Hepatic stellate cell (primary cell): ENCODE results near the gene PAX2.

Experiments used
- DNase-seq: peaks from one replicate; pipeline ENCODE4 v3.0.0; 2011; ENCODE audit warnings: low spot score

PAX2 gene

DNA sequence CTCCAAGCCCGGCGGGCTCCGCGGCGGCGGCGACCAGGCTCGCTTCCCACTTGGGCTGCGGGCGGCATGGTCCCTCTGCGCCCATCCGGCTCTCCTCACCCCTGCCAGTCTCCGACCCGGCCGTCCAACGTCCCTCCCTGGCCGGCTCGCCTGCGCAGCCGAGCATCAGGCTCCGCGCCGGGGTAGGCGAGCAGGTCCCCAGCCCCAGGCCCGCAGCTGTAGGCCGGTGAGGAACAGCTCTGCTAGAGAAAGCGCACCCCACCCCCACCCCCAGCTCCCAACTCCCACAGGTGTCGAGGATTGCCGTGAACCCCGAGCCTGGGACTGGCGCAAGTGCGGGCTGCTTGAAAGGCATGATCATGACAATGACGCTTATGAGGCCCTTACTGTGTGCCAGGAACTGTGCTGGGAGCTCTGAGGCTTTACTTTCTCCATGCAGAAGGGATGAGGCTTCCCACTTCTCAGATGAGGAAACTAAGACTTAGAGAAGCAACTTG lies 20.8 kb upstream of the PAX2 start:
- DNase-seq, result no peak

DNA sequence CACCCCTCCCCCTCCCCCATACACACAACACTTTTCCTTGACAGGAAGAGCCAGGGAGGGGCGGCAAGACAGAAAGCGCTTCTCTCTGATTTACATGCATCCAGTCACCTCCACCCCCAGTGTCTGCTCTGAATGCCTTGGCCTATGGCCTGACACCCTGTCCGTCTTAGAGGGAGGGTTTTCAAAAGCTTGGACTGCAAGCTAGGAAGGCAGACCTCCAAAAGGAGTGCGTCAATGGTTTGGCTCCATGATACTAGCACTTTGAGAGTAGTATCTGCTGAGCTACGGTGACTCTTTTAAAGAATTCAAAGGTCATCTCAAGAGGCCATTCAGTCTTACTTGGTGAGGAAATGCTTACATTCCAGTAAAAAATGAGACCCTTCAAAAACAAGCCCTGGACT lies 20.3 kb upstream of the PAX2 start:
- no peak for DNase-seq

DNA sequence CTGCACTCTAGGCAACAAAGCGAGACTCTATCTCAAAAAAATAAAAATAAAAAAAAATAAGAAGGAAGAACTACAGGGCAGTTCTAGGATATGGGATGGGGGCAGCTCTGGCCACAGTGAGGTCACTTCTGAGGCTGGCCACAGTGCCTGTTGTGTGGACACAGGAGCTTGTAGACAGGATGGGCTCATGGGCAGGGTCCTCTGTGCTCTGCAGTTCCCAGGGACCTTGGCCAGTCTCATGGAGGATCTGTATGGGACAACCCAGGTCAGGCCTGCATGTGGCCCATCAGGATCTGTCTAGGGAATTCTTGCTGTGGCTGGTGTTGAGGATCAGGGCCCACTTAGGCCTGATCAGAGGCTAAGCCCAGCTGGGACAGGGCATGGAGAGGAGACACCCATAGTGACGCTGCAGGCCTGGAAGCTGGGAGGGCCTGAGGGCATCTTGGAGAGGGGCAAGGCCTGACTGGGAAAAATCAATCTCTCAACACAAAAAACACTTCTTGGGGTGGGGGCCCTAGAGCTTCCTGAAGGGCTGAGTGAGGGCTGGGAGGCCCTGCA lies 19.4 kb upstream of the PAX2 start:
- no peak for DNase-seq

DNA sequence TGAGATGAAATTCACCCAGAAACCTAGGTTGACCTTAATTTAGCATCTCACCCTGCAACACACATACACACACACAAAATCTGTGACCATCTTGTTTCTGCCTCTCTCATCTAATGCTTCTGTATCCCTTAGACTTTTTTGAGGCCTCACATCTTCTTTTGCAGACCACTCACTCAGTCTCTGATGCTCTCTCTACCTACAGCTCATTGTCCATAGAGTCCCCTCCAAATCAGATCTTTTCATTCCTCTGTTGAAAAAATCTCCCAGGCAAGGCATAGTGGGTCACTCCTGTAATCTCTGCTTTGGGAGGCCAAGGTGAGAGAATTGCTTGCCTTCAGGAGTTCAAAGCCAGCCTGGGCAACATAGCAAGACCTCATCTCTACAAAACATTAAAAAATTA lies 17.6 kb upstream of the PAX2 start:
- no peak for DNase-seq

DNA sequence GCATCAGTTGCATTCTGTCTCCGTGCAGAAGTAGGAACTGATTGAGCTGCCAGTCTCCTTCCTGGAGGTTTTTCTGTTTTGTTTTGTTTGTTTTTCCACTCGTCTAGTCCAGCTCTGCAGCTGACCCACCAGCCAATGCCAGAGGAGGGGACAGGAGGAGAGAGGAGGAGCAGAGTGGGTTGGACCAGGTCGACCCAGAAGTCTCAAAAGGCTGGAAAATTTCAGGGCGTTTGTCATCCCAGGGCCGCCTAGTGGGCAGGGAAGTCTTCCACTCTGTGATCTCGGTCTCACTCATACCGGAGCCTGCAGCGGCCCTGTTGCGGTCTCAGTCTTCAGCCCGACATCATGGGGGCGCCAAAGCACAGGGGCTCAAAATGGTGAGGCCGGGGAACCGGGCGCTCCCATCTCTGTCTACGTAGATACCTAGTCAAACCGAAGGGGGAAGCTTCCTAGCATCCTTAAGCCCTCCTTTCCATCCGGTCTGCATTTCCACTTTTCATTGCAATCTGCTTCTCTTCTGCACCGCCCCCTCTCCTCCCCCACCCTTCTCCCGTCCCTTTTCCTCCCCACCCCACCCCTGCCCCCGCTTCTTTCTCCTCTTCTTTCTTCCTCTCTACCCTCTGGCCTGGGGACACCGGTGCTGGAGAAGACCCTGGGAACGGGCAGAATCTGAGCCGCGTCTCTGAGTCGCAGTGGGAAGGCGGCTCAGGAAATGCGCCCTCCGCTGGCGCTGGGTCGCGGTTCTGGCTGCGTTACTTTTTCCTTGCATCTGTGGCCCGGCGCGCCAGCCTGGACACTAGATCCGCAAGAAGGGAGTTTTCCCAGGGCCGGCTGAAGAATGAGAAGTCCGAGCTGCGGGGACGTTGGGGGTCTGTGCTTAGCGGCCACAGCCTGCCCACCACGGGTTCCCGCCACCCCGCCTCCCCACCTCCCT lies 16.2 kb upstream of the PAX2 start:
- DNase-seq, result peak; percentile 62

DNA sequence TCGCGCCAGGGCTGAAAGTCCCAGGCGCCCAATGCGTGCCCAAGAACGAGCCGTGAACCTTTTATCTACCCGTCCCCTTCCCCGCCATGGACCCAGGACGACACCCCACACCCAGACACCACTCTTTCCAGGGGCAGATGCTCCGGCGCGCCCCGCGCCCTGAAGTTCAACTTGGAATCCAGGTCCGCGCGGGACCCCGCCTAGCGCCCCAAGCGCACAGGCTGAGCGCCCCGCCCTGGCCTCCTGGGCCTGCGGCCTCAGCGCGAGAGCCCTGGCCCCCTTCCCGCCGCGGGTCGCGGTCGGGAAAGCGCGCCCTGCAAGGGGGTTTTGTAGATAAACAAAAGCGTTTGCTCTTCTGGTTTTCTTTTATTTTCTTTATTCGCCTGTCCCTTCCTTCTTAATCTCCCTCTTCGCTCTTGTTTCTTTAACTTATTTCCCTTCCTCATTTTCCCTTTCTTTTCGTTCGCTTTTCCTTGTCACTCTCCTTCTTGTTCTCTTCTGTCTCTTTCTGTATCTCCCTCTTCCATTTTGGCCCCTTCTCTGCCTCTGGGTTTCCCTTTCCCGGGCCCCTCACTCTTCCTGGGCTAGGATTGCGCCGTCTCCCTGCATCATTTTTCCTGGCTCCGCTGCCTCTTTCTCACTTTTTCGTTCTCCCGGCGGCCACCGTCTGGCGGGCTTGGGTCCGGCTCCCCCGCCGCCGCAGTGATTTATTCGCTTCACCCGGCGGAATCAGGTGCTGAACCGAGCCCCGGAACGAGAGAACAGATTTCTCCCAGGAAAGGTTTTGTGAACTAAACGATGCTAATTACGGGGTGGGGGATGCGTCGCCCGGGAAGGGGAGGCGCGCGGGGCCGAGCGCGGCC lies 15.3 kb upstream of the PAX2 start:
- no peak for DNase-seq

DNA sequence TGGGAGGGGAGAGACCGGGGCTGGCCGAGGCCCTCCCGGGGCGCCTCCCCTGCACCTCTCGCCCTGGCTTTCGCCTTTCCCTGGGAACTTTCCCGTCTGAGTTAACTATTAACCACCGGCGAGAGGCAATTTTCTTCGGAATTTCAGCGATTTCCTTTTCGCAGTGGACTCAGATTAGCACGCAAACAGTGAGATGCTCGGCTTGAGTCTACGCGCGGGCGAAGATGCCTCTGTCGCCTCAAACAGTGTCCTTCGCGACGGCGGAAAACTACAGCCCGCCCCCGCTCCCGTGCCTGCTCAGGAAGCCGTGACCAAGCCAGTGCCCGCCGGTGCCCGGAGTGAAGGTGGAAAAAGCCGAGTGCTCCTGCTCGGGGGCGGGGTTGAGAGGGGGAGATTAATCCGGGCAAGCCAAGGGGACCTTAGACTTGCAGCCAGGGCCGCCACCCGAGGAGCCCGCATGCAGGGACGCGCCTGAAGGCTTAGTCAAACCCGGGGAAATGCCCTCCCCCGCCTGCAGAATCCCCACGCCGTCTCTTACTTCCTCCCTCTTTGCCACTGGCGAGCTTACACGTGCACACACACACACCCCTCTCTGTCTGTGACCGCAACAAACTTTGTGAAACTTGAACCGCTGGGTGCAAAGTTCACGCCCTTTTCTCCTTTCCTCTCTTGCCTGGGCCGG lies 14.5 kb upstream of the PAX2 start:
- peak; percentile 61 for DNase-seq

DNA sequence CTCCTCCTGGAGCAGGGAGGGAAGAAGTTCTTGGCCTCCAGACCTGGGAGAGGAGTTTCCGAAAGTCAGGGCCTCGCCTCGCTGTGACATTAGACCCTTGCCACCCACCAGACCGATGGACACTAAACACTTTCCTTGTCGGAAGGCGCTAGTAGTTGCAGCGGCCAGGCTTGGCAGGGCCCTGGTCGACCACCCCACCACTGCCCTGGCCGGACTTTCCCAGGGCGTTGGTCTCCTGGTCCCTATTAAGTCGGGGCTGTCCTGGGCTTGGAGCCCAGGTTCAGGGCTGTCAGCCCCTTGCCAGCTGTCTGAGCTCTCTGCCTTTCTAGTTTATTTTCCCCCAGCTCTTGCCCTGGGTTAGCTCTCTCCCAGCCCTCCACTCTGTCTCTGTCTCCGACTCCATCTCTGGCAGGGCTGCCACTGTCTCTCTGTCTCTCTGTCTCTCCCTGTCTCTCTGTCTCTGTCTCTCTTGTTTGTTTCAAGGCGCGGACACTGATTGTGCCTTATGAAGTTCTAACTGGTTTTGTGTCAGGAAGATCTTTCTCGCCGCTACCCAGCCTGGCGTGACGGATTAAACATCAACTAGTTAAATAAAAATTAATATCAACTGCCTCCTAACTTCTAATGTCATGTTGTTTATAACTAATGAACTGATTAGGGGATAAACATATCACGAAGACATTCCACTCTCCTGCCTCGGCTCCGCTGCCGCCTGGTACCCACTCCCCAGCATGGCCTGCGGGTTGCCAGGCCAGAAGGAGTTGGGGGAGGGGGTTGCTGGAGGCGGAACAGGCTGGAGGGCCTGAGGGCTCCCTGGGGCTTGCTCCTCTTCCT lies 13.8 kb upstream of the PAX2 start:
- DNase-seq, result no peak

DNA sequence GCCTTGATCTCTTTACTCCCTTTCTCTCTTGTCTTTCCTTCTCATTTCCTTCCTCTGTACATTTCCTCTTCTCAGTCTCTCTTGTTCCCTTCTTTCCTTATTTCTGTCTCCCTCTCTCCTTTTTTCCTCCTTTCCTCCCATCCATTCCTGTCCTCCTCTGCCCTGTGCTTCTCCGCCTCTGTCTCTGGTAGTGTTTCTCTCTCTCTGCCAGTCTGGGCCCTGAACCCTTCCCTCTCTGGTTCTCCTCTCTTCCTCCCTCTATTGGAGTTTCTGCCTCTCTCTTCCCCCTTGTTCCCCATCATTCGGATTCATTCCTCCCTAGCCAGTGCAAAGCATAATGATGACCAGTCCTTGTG lies 13.2 kb upstream of the PAX2 start:
- DNase-seq, result no peak

DNA sequence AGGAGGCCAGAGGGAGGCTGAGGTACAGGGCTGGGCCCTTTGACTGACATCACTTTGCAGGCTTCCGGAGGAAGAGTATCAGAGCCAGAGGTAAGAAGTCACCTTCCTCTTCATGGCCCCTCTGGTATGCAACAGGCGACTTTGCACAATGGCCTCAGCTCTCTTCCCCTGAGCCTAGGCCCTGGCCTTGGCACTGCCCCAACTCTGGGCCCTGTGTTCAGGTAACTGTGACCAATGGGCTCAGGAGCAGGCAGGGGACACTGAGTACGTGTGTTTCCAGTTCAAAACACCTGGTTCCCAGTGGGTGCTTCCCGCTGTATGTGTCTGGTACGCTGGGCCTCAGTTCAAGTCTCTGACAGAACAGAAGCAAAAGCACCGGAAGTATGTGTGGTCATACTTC lies 12.1 kb upstream of the PAX2 start:
- DNase-seq, result no peak

DNA sequence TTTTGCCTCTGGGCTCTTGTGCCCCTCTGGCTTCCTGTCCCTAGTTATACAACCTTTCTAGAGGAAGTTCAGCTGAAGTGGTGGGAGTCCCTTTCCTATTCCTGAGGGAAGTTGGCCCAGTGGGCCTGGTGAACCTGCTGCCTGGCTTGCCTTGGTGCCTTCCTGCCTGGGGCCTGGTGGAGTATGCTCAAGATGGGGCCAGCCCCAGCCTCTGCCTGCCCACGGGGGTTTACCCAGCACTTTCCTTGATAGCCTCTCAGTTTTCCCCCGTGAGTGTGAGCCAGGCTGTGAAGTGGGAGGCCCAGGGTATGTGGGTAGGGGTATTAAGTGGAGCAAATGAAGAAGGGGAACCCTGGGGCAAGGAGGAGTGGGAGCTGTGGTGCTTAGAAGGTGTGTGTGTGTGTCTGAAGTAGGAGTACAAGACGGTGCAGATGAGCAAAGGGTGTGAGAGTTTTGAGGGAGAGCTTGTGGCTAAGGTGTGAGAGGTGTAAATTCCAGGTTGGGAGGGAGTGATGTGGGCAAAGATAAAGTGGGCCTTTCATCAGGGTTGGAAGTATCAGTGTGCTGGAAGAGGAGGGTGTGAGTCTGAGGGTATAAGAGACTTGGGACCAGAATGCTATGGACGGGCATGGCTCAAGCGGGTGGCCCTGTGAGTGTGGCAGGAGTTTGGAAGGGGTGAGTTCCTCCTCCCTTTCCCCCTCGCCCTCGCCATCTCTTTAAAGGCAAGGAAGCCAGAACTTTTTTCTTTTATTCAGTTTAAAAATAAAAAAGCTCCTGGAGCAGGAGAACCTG lies 10.9 kb upstream of the PAX2 start:
- DNase-seq, result no peak

DNA sequence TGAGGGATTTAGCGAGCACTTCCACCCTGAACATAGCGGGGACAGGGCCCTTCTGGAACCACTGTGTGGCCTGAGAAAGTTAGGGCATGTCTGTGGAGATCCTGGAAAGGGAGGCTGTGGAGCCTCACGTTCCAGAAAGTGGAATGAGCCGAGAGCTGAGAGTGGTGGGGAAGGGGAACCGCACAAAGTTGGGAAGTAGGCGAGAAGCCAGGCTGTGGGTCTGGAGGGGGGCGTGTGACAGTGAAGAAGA lies 10.4 kb upstream of the PAX2 start:
- DNase-seq, result no peak

DNA sequence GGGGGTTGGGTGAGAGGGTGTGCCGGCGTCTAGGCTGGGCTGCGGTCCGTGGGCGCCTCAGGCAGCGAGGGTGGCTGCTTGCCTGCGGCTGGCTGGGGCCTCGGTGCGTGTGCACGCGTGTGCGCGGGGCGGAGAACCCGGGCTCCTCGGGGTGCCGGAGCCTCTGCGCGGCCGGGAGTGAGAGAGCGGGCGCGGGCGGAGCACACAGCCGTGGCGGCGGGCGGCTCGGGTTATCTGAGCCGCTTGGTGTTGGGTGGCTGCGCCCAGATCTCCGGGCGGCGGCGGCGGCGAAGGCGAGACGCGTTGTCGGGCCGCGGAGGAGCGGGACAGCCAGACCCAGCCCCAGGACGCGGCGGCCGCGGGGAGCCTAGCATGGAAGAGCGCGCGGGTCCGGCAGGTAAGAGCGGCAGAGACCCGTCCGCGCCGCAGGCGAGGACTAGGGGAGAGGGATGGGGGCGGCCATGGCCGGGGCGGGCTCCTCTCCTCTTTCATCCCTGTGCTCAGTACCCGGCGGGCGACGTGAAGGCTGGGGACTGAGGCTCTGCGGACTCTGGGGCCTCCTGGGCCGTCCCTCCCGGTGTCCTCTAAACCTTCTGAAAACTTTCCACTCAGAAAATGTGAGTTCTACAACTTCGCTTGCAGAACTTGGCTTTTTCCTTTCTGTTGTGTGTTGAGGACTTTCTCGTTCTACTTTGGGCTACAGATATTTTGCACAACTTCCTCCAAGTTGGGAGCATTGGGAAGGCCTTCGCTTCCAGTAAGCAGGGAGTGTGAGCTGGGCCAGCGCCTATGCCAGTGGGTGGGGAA lies 9.8 kb upstream of the PAX2 start:
- DNase-seq, result no peak

DNA sequence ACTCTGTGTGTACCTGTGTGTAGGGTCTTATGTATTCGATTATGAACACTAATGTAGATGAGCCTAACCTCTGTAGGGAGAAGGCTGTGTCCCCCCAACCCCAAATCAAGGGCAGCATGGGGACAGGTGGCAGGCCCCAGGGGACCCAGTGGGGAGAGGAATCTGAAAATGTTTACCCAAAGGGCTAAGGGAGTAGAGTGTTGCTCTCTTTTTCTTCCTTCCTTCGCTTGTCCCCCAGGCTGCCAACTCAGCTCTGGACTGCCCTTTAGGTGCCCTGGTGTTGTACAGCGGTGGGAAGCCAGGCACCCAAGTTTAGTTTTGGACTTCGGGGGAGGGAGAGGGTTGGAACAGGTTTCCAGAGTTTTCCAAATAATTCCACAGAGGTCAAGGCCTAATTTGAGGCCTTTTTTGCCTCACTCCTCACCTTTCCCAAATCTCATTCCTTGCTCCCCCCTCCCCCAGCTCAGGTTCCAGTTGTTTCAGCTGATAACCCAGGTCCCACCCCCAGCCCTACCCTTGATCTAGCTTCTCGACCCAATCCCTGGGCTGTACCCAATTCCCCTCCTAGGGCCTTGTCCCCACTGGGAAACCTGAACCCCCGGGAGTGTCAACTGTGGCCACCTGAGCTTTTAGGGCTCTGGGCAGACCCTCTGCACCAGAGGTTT lies 9.1 kb upstream of the PAX2 start:
- no peak for DNase-seq

DNA sequence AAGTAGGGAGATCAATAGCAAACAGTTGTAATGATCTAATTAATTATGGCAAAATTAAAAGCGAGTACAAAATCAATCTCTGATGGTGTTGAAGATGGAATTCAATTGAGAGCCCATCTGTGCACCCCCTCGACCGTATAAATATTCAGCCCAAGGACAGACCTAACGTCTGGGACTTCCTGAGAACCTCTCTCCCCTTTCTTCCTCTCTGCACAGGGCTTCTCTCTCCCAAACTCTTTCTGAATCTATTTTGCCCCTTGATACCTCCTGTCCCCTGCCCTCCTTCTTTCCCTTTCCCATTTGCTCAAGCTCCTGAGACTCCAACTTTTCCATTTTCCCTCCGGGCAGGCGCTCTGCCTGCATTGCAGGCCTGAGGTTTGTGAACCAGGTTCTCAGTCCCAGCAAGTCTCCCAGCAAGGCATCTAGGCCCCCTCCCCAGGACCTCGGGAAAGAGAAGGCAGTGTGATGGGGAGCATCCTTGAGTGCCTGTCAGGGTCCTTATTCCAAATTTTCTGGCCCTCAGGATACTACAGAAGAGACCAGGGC lies 8.5 kb upstream of the PAX2 start:
- no peak for DNase-seq

DNA sequence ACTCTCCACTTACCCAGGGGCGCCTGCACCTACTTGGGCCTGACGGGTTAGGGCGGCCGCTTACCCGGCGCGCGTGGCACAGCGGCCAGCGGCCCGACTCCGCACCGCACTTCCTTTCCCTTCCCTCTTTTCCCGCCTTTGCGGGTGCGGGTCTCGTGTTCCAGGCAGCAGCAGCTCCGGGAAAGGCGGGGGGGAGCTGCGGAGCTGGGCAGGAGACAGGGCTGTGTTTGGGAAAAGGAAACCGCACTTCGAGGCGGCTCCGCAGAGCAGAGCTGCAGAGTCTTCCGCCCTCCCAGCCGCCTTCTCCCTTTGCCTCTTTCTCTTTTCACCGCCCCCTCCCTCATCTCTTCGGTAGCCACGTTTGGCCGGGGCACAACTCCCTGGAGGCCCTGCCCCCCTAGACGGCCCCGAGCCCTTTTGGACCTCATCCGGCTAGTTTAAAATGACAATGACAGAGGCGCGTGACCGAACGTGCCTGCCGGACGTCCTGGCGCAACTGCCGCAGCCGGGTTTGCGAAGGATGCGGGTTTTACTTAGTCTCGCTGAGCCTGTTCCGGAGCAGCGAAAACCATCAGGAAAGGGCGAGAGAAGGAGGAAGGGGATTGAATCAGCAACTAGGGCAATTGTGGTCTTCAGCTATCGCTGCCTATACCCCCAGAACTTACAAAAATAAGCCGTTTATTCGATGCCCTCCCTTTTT lies 7.9 kb upstream of the PAX2 start:
- DNase-seq, result no peak

DNA sequence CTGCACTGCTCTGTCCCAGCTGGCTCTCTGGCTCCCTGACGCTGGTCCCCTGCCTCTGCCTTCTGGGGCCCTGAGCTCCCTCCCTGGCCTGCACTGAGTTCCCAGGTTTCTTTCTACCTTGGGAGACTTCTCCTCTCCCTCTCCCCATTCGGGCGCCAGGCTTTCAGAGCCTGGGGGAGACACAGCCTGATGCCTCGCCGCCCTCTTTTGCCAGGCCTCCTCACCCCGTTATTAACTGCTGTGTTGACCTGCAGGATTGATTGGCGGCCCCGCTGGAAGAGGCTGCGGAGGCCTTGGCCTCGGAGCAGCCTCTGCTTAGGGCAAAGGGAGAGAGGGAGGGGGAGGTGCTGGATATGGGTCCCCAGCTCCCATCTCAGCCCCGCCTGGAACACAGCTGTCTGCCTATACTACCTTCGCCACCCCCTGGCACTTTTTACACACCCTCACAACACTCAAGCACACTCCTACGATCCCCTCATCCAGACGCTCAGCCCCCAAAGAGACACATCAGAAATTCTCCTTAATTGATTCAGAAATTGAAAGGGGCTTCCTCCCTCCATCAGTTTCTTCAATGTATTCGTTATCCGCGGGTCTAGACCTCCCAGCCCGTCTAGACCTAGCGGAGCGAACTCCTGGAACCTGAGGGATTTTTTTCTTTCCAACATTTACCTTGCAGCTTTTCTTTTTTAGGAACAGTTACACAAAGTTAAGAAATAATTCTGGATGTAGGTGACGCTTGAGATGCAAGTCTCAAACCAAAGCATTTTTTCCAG lies 7.1 kb upstream of the PAX2 start:
- no peak for DNase-seq
